Gastrocnemius medialis (tissue), 4 donors: Measurements from ENCODE around the gene BAIAP2L2.

ENCODE experiments used
- POLR2A ChIP-seq, 2 donors: fragments of 450-650 bp; IDR thresholded peaks; one replicate each; pipeline ENCODE4 v1.6.1; 2017; ENCODE audit warnings: antibody characterized with exemption in 2 of 2, mild to moderate bottlenecking in 2 of 2, moderate library complexity in 2 of 2
- TF ChIP-seq, protein P1 (sequence below), 5 experiments: fragments of 450-650 bp in 3 of 5; fragments of 200-600 bp in 2 of 5; sonication (generic) in 2 of 5; IDR thresholded peaks in 4 of 5; conservative IDR thresholded peaks in 1 of 5; 1 replicate in 4 of 5; 2 replicates in 1 of 5; pipeline ENCODE4 v1.5.1; 2016 to 2019; ENCODE audit warnings: antibody characterized with exemption in 5 of 5, mild to moderate bottlenecking in 3 of 5, moderate library complexity in 3 of 5

- TF ChIP-seq, protein P1, sequence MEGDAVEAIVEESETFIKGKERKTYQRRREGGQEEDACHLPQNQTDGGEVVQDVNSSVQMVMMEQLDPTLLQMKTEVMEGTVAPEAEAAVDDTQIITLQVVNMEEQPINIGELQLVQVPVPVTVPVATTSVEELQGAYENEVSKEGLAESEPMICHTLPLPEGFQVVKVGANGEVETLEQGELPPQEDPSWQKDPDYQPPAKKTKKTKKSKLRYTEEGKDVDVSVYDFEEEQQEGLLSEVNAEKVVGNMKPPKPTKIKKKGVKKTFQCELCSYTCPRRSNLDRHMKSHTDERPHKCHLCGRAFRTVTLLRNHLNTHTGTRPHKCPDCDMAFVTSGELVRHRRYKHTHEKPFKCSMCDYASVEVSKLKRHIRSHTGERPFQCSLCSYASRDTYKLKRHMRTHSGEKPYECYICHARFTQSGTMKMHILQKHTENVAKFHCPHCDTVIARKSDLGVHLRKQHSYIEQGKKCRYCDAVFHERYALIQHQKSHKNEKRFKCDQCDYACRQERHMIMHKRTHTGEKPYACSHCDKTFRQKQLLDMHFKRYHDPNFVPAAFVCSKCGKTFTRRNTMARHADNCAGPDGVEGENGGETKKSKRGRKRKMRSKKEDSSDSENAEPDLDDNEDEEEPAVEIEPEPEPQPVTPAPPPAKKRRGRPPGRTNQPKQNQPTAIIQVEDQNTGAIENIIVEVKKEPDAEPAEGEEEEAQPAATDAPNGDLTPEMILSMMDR (IDR thresholded peaks at IDR 0.05 in 4 of 5, conservative IDR thresholded peaks at IDR 0.05 in 1 of 5): no peak
- no peak for TF ChIP-seq POLR2A (IDR thresholded peaks at IDR 0.05)
These were observed 19.4 kb upstream of the BAIAP2L2 start for GRCh38 chr22:38129856-38130255.
